Measurements from ENCODE around the gene KLF15. TPM values are rescaled to one million over a fixed set of nuclear protein-coding genes. Genes with fewer than 3 reads are reported as not detected.

The KLF15 gene
- total RNA-seq, 2 experiments from 2014 or later: 0.32 to 0.53 TPM

DNA sequence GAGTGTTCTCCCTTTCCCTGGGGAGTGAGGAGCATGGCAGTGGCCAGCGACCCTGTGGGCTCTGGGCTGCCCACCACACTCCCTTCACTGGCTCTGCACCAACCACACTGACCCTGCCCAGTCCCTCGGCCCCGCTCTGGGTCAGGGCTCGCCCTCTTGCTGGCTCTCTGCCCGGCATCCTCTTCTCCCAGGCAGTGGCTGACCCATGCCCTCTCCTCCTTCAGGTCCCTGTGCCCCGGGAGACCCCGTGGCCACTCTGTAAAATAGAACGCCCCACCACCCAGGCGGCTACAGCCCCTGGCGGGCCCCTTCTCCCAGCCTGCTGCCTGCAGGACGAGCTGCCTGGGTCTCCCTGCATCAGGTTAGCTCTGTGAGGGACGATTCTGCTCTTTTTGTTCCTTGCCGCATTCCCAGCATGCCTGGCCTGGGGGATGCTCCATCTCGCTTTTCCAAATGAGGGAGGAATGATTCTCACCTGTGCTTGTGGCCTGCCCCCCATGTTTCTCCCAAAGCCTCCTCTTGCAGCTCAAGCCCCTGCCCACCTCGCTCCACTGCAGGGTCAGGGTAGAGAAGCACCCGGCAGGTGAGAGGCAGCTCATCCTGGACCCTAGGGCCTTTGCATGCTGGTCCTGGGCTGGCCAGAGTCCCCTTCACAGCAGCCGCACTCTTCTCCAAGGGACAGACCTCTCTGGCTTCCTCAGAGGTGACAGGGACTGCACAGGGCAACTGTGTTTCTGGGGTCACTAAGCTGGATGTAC lies 23.0 kb upstream of the KLF15 start:
- no peak overlapping the region for H3K4me3 Mint-ChIP-seq
- peaks cover 12% of the 10 kb centered on the region for H3K27me3 Mint-ChIP-seq
- CTCF ChIA-PET: no interaction called here
- DNase-seq: no peak
- H3K4me1 Mint-ChIP-seq: no peaks in the 10 kb centered on the region
- intact Hi-C loops (cut with DNase I, micrococcal nuclease): no loop called here
- H3K27ac Mint-ChIP-seq: no peak overlapping the region
- ATAC-seq: no peak
- H3K36me3 Mint-ChIP-seq (ENCODE audit: low read depth): no peaks in the 10 kb centered on the region
- H3K9me3 Mint-ChIP-seq (ENCODE audit: low read depth): no peaks in the 10 kb centered on the region
- POLR2A ChIA-PET: no interaction called here

DNA sequence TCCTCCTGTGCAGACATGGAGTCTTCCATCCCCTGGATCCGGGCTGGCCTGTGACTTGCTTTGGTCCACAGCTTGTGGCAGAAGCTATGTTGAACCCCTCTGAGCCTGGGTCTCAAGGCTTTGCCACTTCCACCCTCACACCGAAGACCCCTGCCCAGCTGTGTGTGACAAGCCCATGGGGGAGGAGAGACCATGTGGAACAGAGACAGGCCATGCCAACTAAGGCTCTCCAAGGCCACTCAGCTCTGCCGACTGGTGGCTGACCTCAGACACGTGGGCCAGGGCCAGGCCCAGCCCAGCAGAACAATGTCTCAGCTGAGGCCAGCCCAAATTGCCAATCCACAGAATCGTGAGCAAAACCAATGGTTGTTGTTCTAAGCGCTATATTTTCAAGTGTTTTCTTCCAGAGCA lies 21.1 kb upstream of the KLF15 start:
- DNase-seq: no peak
- no peaks in the 10 kb centered on the region for H3K9me3 Mint-ChIP-seq (ENCODE audit: low read depth)
- CTCF ChIA-PET: interaction anchor here (0.6 kb wide), 2 partner anchors 30 to 246 kb away, joined by 3 read pairs; no protein-coding TSS in a partner anchor

GRCh38 chr3:126377211-126377610 lies 20.0 kb upstream of the KLF15 start:
- ChIA-PET POLR2A (no interaction called here), CTCF (interaction anchor here (0.6 kb wide), 1 partner anchor 13 kb away, joined by 3 read pairs; no protein-coding TSS in a partner anchor)
- Mint-ChIP-seq H3K9me3 (ENCODE audit: low read depth) (no peaks in the 10 kb centered on the region), H3K27me3 (peaks cover 5% of the 10 kb centered on the region), H3K4me3 (no peak overlapping the region), H3K36me3 (ENCODE audit: low read depth) (no peaks in the 10 kb centered on the region), H3K4me1 (no peaks in the 10 kb centered on the region), H3K27ac (no peak overlapping the region)
- no peak for ATAC-seq
- DNase-seq: no peak
- intact Hi-C loops (cut with DNase I, micrococcal nuclease): no loop called here

More for the DNA sequence above, 21.1 kb upstream of the KLF15 start:
- Mint-ChIP-seq H3K4me1 (no peaks in the 10 kb centered on the region), H3K4me3 (no peak overlapping the region), H3K36me3 (ENCODE audit: low read depth) (no peaks in the 10 kb centered on the region), H3K27ac (no peak overlapping the region), H3K27me3 (peaks cover 7% of the 10 kb centered on the region)
- no peak for ATAC-seq
- intact Hi-C loops (cut with DNase I, micrococcal nuclease): no loop called here
- POLR2A ChIA-PET: no interaction called here

DNA sequence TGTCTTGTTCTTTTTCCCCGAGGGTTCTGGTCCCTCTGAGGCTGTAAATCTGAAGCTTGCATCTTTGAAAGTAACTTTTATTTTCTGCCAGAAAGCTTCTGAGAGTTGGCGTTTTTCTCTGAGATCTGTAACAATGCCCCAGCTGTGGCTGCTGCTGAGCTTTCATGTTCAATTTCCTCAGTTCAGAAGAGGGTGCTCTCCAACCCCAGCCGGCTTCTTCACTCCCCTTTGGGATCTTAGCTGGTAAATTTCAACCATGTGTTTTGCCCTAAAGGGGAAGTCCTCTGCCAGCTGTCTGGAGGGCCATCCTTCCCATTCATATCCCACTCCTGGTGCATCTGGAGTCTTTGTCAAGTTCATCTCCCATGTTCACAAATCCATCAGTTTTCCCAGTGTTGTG lies 19.2 kb upstream of the KLF15 start:
- Mint-ChIP-seq H3K27me3 (peaks cover 3% of the 10 kb centered on the region), H3K9me3 (ENCODE audit: low read depth) (no peaks in the 10 kb centered on the region), H3K36me3 (ENCODE audit: low read depth) (no peaks in the 10 kb centered on the region), H3K4me3 (no peak overlapping the region), H3K4me1 (no peaks in the 10 kb centered on the region), H3K27ac (no peak overlapping the region)
- ChIA-PET CTCF (interaction anchor here (0.6 kb wide), 1 partner anchor 14 kb away, joined by 3 read pairs; no protein-coding TSS in a partner anchor), POLR2A (no interaction called here)
- ATAC-seq (no peak), DNase-seq (no peak)
- intact Hi-C loops (cut with DNase I, micrococcal nuclease): no loop called here

- DNase-seq: no peak
- POLR2A ChIA-PET: no interaction called here
- intact Hi-C loops (cut with DNase I, micrococcal nuclease): no loop called here
- Mint-ChIP-seq H3K4me1 (no peaks in the 10 kb centered on the region), H3K36me3 (ENCODE audit: low read depth) (no peaks in the 10 kb centered on the region), H3K27me3 (peaks cover 3% of the 10 kb centered on the region), H3K27ac (no peak overlapping the region), H3K4me3 (no peak overlapping the region), H3K9me3 (ENCODE audit: low read depth) (no peaks in the 10 kb centered on the region)
- CTCF ChIA-PET: no interaction called here
- no peak for ATAC-seq
These were observed 18.7 kb upstream of the KLF15 start for GRCh38 chr3:126375835-126376331.

DNA sequence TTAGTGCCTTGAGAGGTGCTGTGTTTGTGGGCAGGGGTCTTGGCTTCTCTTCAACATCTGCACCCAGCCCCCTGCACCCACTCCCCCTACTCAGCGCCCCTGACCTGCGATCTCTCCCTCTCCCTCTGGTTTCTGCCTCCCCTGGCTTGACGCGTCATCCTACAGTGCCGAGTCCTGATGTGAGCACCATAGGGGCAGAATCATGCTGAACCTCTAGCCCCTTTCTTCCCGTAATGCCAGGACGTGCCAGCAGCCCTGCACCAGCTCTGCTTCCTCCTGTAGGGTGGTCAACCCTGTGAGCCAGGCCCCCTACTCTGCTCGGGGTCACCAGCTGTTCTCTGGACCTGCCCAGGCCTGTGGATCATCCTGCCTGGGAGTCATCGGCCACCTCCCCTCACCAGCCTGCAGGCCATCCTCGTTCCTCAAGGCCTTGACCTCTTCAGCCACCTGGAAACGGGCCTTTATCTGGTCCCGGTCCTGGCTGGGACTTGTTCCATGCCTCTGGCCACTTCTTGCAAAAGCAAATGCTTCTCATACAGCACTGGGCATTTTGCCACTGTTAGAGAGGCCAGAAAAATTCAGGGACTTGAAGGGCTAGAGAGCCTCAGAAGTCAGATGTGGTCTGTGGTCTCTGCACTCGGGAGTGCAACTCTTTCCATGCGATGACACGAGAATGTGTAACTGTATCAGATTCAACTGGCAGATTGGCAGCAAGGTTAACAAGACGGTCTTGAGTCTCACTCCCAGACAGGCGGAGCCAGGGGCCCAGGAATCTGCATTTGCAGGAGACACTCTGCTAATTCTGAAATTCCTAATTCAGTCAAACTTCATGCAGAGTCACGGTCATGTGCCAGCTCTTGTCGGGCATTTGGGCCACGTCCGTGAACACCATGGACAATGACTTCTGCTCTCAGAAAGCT lies 16.7 kb upstream of the KLF15 start:
- ATAC-seq (no peak), DNase-seq (no peak)
- intact Hi-C loops (cut with DNase I, micrococcal nuclease): no loop called here
- POLR2A ChIA-PET: no interaction called here
- Mint-ChIP-seq H3K27ac (no peak overlapping the region), H3K4me3 (no peak overlapping the region), H3K9me3 (ENCODE audit: low read depth) (no peaks in the 10 kb centered on the region), H3K36me3 (ENCODE audit: low read depth) (no peaks in the 10 kb centered on the region), H3K4me1 (no peaks in the 10 kb centered on the region), H3K27me3 (no peaks in the 10 kb centered on the region)
- CTCF ChIA-PET: interaction anchor here (0.7 kb wide), 1 partner anchor 608 kb away, joined by 3 read pairs; no protein-coding TSS in a partner anchor

DNA sequence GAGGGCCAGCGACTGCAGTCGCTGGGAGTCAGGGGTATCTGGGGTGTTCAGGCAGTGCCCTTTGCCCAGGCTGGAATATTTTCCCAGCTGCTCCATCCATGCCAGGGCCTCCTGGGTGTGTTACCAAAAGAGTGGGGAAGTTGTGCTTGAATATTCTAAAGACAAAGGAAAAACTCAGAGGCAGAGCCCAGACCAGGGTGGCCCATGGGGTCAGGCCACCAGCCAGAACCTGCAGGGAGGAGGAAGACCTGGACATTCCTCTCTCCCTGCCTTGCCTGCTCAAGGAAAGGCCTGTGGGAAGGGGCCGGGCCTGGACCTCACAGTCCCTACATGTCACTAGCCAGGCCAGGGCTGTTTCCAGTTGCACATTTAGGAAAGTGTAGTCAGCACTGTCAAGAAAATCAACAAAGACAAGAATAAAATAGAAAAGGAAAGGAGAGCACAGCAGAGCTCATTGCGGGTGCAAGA lies 16.0 kb upstream of the KLF15 start:
- Mint-ChIP-seq H3K27me3 (no peaks in the 10 kb centered on the region), H3K27ac (no peak overlapping the region), H3K4me1 (no peaks in the 10 kb centered on the region), H3K9me3 (ENCODE audit: low read depth) (no peaks in the 10 kb centered on the region), H3K4me3 (no peak overlapping the region), H3K36me3 (ENCODE audit: low read depth) (no peaks in the 10 kb centered on the region)
- intact Hi-C loops (cut with DNase I, micrococcal nuclease): no loop called here
- DNase-seq (no peak), ATAC-seq (no peak)
- POLR2A ChIA-PET: no interaction called here
- CTCF ChIA-PET: interaction anchor here (0.7 kb wide), 1 partner anchor 173 kb away, joined by 4 read pairs; no protein-coding TSS in a partner anchor

DNA sequence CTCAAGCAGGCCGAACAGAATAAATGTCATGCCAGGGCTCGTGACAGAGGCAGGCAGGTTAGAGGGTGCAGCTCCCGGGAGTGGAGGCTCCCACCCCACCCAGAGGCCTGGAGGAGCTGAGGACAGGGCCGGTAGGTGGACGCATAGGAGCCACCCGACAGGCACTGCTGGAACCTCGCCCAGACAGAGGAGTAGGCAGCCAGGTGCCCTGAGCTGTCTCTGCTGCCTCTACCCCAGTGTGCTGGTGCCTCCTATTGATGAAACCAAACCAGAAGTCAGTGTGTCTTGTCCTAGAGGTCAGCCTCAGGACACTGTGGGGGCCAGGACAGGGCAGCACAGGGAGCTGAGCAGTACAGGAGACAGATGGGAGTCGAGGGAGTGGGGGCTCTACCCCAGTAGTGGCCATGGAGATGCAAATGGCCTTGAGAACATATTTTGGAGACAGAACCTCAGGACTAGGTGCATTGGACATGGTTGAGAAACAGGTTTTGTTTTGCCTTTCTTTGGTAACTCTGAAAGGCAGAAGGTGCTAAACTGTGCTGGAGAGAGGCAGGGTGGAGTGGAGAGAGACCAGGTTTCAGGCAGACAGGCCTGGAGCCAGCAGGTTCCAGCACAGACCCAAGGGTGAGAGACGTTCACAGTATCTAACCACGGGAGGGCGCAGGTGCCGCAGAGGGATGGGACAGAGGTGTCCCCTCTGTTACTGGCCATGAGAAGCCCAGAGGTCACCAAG lies 15.4 kb upstream of the KLF15 start:
- H3K27ac Mint-ChIP-seq: no peak overlapping the region
- no peak overlapping the region for H3K4me3 Mint-ChIP-seq
- intact Hi-C loops (cut with DNase I, micrococcal nuclease): no loop called here
- CTCF ChIA-PET: interaction anchor here (0.7 to 0.8 kb wide), 2 partner anchors 20 to 172 kb away, joined by 3 to 4 read pairs; no protein-coding TSS in a partner anchor
- no peaks in the 10 kb centered on the region for H3K36me3 Mint-ChIP-seq (ENCODE audit: low read depth)
- H3K4me1 Mint-ChIP-seq: no peaks in the 10 kb centered on the region
- no peak for DNase-seq
- ATAC-seq: no peak
- H3K9me3 Mint-ChIP-seq (ENCODE audit: low read depth): no peaks in the 10 kb centered on the region
- no peaks in the 10 kb centered on the region for H3K27me3 Mint-ChIP-seq
- POLR2A ChIA-PET: no interaction called here

DNA sequence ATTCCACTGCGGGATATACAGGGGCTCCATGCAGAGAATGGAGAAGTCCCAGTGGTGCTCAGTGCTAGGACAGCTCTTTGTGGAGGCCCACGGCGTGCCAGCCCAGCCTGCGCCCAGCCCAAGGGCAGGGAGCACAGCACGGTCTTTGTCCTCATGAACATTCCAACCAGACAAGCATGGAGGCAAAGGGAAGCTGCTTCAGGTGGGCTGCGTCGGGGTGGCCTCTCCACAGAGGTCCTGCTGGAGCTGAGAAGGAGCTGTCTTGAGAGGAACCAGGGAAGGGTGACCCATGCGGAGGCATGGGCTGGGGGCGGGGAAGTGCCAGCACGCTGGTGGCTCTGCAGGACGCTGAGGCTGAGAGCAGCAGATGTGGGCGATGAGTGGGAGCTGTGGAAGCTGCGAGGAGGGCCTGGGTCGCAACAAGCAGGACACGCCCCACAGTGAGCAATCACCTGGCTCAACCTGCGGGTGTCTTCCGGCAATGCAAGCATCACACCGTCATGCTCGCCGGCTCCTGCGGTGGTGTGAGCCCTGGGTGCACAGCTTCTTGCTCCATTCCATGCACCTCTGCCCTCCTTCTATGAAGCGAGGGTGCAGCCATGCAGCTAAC lies 14.0 kb upstream of the KLF15 start:
- DNase-seq (no peak), ATAC-seq (no peak)
- CTCF ChIA-PET: no interaction called here
- Mint-ChIP-seq H3K27ac (no peak overlapping the region), H3K9me3 (ENCODE audit: low read depth) (no peaks in the 10 kb centered on the region), H3K36me3 (ENCODE audit: low read depth) (no peaks in the 10 kb centered on the region), H3K4me1 (no peaks in the 10 kb centered on the region), H3K27me3 (no peaks in the 10 kb centered on the region), H3K4me3 (no peak overlapping the region)
- intact Hi-C loops (cut with DNase I, micrococcal nuclease): no loop called here
- POLR2A ChIA-PET: interaction anchor here (0.5 kb wide), 1 partner anchor 25 kb away, joined by 3 read pairs; no protein-coding TSS in a partner anchor

- no peaks in the 10 kb centered on the region for H3K27me3 Mint-ChIP-seq
- no peak overlapping the region for H3K27ac Mint-ChIP-seq
- H3K9me3 Mint-ChIP-seq (ENCODE audit: low read depth): no peaks in the 10 kb centered on the region
- no peak overlapping the region for H3K4me3 Mint-ChIP-seq
- DNase-seq: no peak
- H3K36me3 Mint-ChIP-seq (ENCODE audit: low read depth): no peaks in the 10 kb centered on the region
- intact Hi-C loops (cut with DNase I, micrococcal nuclease): no loop called here
- ChIA-PET CTCF (no interaction called here), POLR2A (no interaction called here)
- no peak for ATAC-seq
- H3K4me1 Mint-ChIP-seq: no peaks in the 10 kb centered on the region
These were observed 13.4 kb upstream of the KLF15 start for GRCh38 chr3:126370606-126371005.

DNA sequence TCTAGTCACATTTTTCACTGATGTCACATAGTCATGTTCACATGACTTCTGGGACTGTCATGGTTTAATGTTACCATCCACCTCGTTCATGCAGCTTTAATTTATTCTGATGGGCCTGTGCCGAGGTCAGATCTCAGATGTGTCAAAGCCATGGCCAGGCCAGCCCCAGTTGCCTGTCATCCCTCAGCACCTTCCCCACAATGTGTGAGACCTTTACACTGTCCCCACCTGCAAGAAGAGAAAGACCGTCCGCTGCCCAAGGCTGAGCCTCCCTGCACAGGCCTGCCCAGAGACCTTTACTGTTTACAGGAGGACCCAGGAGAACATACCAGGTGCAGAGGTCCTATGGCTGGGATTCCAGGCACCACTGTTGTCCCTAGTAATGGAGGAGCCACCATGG lies 12.8 kb upstream of the KLF15 start:
- ChIA-PET CTCF (no interaction called here), POLR2A (no interaction called here)
- intact Hi-C loops (cut with DNase I, micrococcal nuclease): no loop called here
- Mint-ChIP-seq H3K9me3 (ENCODE audit: low read depth) (no peaks in the 10 kb centered on the region), H3K4me3 (no peak overlapping the region), H3K27me3 (no peaks in the 10 kb centered on the region), H3K36me3 (ENCODE audit: low read depth) (no peaks in the 10 kb centered on the region), H3K4me1 (no peaks in the 10 kb centered on the region), H3K27ac (no peak overlapping the region)
- DNase-seq: no peak
- no peak for ATAC-seq
